Measurements from ENCODE around the gene HYLS1.
"Not testable (repeated sequence)": the region's sequence is repeated elsewhere in the genome, so short reads cannot be mapped to it uniquely, and the experiment has no call there.

HYLS1 gene

GRCh38 chr11:125887373-125888324 is at the start of gene HYLS1:
Gene HYLS1, plus strand, starts transcription at chr11:125887668. Its CDS starts 11,701 bp downstream, at chr11:125899369.
- peak; percentile 97 to 100 for DNase-seq (ENCODE audit: low read depth in 1 of 2, low spot score in 1 of 2)
- no peak for TF ChIP-seq JUND (IDR thresholded peaks at IDR 0.05; ENCODE audit: low read depth)
- in situ Hi-C loops (cut with HindIII; ENCODE audit: low pct_unique_long_range_greater_than_20kb, low sequenced_read_pairs): no loop called here

DNA sequence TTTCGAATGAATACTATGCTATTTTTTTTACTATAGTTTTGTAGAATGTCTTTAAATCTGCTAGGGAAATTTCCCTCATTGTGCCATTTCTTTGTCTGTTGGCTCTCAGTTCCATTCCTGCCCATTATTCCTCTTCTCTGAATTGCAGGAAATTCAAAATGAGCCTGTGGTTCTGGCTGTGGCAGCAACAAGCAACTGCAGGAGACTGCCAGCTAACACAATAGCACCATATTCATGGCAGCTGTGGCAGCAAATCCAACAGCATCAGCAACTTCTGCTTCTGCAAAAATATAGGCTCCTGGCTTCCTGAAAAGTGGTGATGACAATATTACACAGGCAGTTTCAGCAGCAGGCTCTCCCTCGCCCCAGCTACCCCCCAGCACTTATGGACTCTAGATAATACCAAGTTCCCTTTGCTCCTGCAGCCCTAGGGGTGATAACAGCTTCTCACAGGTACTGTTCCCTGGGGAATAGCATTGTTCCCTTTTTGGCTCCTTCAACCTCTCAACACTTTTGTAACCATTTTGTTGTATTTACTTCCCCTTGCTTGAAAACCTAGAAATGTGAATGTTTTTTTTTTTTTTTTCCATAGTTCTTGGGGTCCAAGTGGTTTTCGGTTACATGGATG is 45.0 kb upstream of the HYLS1 start:
- no peak for DNase-seq (ENCODE audit: low read depth in 1 of 2, low spot score in 1 of 2)
- in situ Hi-C loops (cut with HindIII; ENCODE audit: low pct_unique_long_range_greater_than_20kb, low sequenced_read_pairs): no loop called here

GRCh38 chr11:125846188-125846587 is 41.3 kb upstream of the HYLS1 start:
- no peak for DNase-seq (ENCODE audit: low read depth in 1 of 2, low spot score in 1 of 2)
- TF ChIP-seq JUND (IDR thresholded peaks at IDR 0.05; ENCODE audit: low read depth): no peak
- in situ Hi-C loops (cut with HindIII; ENCODE audit: low pct_unique_long_range_greater_than_20kb, low sequenced_read_pairs): no loop called here

More for the DNA sequence above, 45.0 kb upstream of the HYLS1 start:
- no peak for TF ChIP-seq JUND (IDR thresholded peaks at IDR 0.05; ENCODE audit: low read depth)

DNA sequence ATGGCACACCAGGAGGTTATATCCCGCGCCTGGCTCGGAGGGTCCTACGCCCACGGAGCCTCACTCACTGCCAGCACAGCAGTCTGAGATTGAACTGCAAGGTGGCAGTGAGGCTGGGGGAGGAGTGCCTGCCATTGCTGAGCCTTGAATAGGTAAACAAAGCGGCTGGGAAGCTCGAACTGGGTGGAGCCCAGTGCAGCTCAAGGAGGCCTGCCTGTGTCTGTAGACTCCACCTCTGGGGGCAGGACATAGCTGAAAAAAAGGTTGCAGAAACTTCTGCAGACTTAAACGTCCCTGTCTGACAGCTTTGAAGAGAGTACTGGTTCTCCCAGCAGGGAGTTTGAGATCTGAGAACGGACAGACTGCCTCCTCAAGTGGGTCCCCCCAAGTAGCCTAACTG is 29.8 kb upstream of the HYLS1 start:
- DNase-seq (ENCODE audit: low read depth in 1 of 2, low spot score in 1 of 2): peak in 1 of 2 experiments; percentile 88
- in situ Hi-C loops (cut with HindIII; ENCODE audit: low pct_unique_long_range_greater_than_20kb, low sequenced_read_pairs): not testable (repeated sequence)

- in situ Hi-C loops (cut with HindIII; ENCODE audit: low pct_unique_long_range_greater_than_20kb, low sequenced_read_pairs); DNase-seq (ENCODE audit: low read depth in 1 of 2, low spot score in 1 of 2): not testable (repeated sequence)
These were observed 24.7 kb upstream of the HYLS1 start for GRCh38 chr11:125862786-125863185.

DNA sequence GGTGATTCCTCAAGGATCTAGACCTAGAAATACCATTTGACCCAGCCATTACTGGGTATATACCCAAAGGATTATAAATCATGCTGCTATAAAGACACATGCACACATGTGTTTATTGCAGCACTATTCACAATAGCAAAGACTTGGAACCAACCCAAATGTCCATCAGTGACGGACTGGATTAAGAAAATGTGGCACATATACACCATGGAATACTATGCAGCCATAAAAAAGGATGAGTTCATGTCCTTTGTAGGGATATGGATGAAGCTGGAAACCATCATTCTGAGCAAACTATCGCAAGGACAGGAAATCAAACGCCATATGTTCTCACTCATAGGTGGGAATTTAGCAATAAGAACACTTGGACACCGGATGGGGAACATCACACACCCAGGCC is 22.1 kb upstream of the HYLS1 start:
- DNase-seq (ENCODE audit: low read depth in 1 of 2, low spot score in 1 of 2); in situ Hi-C loops (cut with HindIII; ENCODE audit: low pct_unique_long_range_greater_than_20kb, low sequenced_read_pairs): not testable (repeated sequence)

DNA sequence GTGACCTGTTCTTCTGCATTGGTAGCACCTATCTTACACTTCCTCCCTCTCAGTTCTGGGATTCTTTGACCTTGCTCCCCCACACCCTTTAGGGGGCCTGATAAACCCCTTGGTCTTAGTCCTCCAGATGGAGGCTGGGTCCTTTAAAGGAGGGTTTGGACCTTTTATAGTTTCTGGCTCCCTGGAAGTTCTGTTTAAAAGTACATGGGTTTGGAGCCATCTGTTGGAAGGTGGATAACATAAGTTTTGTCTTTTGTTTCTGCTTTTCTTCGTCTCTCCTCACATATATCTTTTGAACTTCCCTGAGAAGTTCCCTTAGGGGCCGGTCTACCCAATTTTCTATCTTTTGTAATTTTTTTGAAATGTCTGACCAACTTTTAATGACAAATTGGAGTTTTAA is 17.9 kb upstream of the HYLS1 start:
- TF ChIP-seq JUND (IDR thresholded peaks at IDR 0.05; ENCODE audit: low read depth): no peak
- peak in 1 of 2 experiments; percentile 57 for DNase-seq (ENCODE audit: low read depth in 1 of 2, low spot score in 1 of 2)
- in situ Hi-C loops (cut with HindIII; ENCODE audit: low pct_unique_long_range_greater_than_20kb, low sequenced_read_pairs): no loop called here

DNA sequence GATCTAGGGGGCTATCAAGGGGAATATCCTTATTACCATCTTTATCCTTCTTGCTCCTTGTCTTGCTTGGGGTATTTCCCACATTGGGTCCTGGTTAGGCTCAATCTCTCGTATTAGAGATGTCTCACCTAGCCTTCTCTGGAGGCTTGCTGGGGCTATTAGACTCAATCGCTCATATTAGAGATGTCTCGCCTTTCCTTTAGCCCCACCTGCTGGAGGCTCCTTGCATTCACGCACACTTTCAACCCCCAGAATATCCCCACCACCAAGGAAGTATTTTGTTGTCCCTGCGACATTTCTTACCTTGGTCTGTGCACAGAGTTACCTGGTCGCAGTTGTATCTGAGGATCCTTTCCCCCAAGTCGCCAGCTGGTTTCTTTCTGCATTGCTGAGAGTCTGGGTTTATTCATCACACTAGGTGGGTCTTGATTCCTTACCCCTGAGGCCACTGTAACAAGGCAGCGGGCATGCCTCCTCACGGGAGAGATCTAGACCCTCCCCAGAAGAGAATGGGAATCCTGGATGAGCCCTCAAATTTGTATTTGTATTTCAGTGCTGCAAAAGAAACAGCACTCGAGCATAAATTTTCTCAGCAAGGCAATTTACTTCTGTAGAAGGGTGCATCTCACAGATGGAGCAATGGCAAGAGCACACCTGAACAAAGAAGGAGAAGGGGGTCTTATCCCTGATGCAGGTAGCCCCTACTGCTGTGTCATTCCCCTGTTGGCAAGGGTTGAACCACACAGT is 15.9 kb upstream of the HYLS1 start:
- no peak for TF ChIP-seq JUND (IDR thresholded peaks at IDR 0.05; ENCODE audit: low read depth)
- peak; percentile 52 to 77 for DNase-seq (ENCODE audit: low read depth in 1 of 2, low spot score in 1 of 2)
- in situ Hi-C loops (cut with HindIII; ENCODE audit: low pct_unique_long_range_greater_than_20kb, low sequenced_read_pairs): no loop called here

DNA sequence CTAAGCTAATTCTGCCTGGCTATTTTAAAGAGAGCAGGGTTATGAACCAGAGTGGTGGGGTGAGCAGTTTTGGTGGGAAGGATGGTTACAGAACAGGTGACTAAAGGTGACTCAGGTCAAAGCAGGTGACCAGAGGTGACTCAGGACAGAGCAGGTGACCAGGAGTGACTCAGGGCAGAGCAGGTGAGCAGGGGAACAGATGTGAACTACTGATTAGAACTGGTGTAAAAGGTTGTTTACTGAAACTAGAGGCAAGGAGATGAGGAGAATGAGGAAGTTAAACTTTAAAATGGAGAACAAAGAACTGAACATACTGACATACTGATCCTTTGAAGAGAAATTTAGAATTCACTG is 15.4 kb upstream of the HYLS1 start:
- no peak for DNase-seq (ENCODE audit: low read depth in 1 of 2, low spot score in 1 of 2)
- in situ Hi-C loops (cut with HindIII; ENCODE audit: low pct_unique_long_range_greater_than_20kb, low sequenced_read_pairs): no loop called here

DNA sequence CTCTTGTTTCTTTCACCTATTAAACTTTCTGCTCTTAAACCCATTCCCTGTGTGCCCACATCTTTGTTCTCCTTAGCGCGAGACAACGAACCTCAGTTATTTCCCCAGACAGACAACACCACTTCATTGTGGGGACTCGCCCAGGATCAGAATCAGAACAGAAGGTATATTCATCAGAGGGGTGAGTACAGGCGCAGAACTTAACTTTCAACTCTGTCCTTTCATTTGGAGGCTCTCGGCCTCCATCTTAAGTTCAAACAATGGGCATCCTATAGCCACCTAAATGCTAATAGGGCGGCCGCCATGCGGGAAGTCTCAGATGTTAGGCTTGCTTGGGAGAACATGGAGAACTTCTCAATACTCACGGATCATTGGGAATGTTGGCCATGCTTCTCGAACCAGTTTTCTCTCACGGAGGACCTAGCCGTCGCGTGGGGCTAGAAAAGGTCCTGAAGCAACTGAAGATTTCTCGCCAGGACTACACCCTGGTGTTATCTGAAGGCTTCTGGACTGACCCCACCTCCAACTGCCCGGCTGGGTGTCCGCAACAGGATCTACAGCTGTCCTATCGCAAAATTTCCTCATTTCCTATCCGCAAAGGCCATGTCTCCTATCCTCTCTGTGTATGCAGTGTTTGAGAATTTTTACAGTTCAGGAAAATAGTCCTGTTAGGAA is 13.4 kb upstream of the HYLS1 start:
- no peak for TF ChIP-seq JUND (IDR thresholded peaks at IDR 0.05; ENCODE audit: low read depth)
- no peak for DNase-seq (ENCODE audit: low read depth in 1 of 2, low spot score in 1 of 2)
- in situ Hi-C loops (cut with HindIII; ENCODE audit: low pct_unique_long_range_greater_than_20kb, low sequenced_read_pairs): no loop called here

More for the DNA sequence above, 15.4 kb upstream of the HYLS1 start:
- no peak for TF ChIP-seq JUND (IDR thresholded peaks at IDR 0.05; ENCODE audit: low read depth)

DNA sequence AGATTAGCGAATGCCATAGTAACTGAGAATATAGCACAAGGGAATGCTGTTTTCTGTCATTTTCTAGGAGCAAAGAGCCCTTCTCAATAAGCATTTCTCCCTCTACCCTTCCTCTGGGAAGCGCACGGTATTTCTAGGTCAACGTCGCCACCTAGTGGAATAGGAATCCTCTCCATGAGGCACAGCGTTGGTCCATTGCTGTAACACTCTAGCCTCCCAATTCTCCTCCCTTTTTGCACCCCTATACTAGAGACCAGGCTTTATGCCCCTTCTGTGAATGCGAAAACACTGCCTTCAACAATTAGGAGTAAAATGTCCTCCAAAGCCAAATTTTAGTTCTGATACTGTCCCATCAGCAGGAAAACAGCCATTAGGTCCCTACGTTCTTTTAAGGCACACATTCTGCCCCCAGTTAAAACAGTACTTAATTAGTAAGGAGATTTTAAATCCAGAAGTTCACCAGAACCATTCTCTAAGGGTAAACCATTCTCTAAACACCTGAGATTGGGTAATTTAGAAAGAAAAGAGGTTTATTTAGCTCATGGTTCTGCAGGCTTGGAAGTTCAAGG is 12.8 kb upstream of the HYLS1 start:
- DNase-seq (ENCODE audit: low read depth in 1 of 2, low spot score in 1 of 2): peak; percentile 84 to 91
- in situ Hi-C loops (cut with HindIII; ENCODE audit: low pct_unique_long_range_greater_than_20kb, low sequenced_read_pairs): no loop called here
- TF ChIP-seq JUND (IDR thresholded peaks at IDR 0.05; ENCODE audit: low read depth): no peak

GRCh38 chr11:125881291-125881690 is 6.2 kb upstream of the HYLS1 start:
- TF ChIP-seq JUND (IDR thresholded peaks at IDR 0.05; ENCODE audit: low read depth): no peak
- no peak for DNase-seq (ENCODE audit: low read depth in 1 of 2, low spot score in 1 of 2)

More at GRCh38 chr11:125881291-125881690, 6.2 kb upstream of the HYLS1 start:
- in situ Hi-C loops (cut with HindIII; ENCODE audit: low pct_unique_long_range_greater_than_20kb, low sequenced_read_pairs): no loop called here

Measured in T47D (cell line).